Keratinocyte (primary cell): ENCODE data around the gene EXOSC1.

Experiments used
- CTCF ChIP-seq, 3 experiments: IDR thresholded peaks in 1 of 3; conservative IDR thresholded peaks in 1 of 3; optimal IDR thresholded peaks in 1 of 3; 2 replicates in 2 of 3; 3 replicates in 1 of 3; pipeline versions ENCODE3 to v1.5.1; 2011; ENCODE audit warnings: low read length in 3 of 3, mild to moderate bottlenecking in 3 of 3, moderate library complexity in 2 of 3, control low read depth in 1 of 3, inconsistent platforms in 1 of 3; ENCODE audit not compliant: insufficient read depth in 2 of 3; ENCODE audit errors: extremely low read depth in 1 of 3
- EZH2 ChIP-seq: IDR thresholded peaks from one replicate; pipeline ENCODE4 v1.6.1; 2012; ENCODE audit warnings: inconsistent platforms, mild to moderate bottlenecking, low read length, moderate library complexity

- TF ChIP-seq CTCF (optimal IDR thresholded peaks at IDR 0.05 in 1 of 3, IDR thresholded peaks at IDR 0.05 in 1 of 3, conservative IDR thresholded peaks at IDR 0.05 in 1 of 3; ENCODE audit: extremely low read depth in 1 of 3, insufficient read depth in 2 of 3, low read length in 3 of 3) (no peak), EZH2 (no peak)
Observed at GRCh38 chr10:97388152-97388551, 57.7 kb downstream of the EXOSC1 start.
